Thoracic aorta endothelial cell (primary cell): ENCODE data around the gene KPNA5. TPM values are rescaled to one million over a fixed set of nuclear protein-coding genes. Genes with fewer than 3 reads are reported as not detected.

Experiments
- total RNA-seq: library from RNA; depleted of rRNA; stranded (reverse); fragments of >200 nt; gene quantifications from 2 replicates; pipeline ENCODE4 v1.2.3, GENCODE V29; 2012

Gene KPNA5
- 13.2 and 14.1 TPM in 2 replicates for total RNA-seq

GRCh38 chr6:116680880-116681672, at the start of gene KPNA5:
Gene KPNA5, plus strand, starts transcription at chr6:116681211. Its CDS starts 124 bp downstream, at chr6:116681335.

GRCh38 chr6:116764961-116765841, 84.2 kb downstream of the KPNA5 start, which contains the start of gene FAM162B:
Gene FAM162B, minus strand, starts transcription at chr6:116765719. Its CDS starts 143 bp downstream, at chr6:116765576.

Other genes with a start within 250 kb of the KPNA5 start
- 0.13 and 0.50 TPM in 2 replicates for gene CALHM6, start 219.8 kb upstream of the KPNA5 start, total RNA-seq
- gene CALHM5, start 169.6 kb upstream of the KPNA5 start, total RNA-seq, result 7.7 and 9.3 TPM in 2 replicates
- 0.13 and 0.22 TPM in 2 replicates for gene TRAPPC3L, start 135.5 kb upstream of the KPNA5 start, total RNA-seq
- gene CALHM4, start 127.5 kb upstream of the KPNA5 start, total RNA-seq, result 0.13 and 0.22 TPM in 2 replicates
- 51.9 and 54.1 TPM in 2 replicates for gene RWDD1, start 109.7 kb upstream of the KPNA5 start, total RNA-seq
- not detected in 2 replicates for gene RSPH4A, start 64.7 kb upstream of the KPNA5 start, total RNA-seq
- 15.1 and 18.2 TPM in 2 replicates for gene ZUP1, start 12.4 kb upstream of the KPNA5 start, total RNA-seq
- gene FAM162B, start 84.5 kb downstream of the KPNA5 start, total RNA-seq, result 0.13 and 0.36 TPM in 2 replicates
- not detected in 2 replicates for gene GPRC6A, start 147.9 kb downstream of the KPNA5 start, total RNA-seq
- gene RFX6, start 196.0 kb downstream of the KPNA5 start, total RNA-seq, result not detected in 2 replicates